IPS-20b (cell line): Measurements from ENCODE around the gene GFRA1.

Experiments
- H3K27ac ChIP-seq: one replicate; pipeline ENCODE4 v1.5.1; 2013; ENCODE audit warnings: low read length
- H3K27me3 ChIP-seq: 2 replicates; pipeline ENCODE4 v1.6.1; 2013; ENCODE audit warnings: mild to moderate bottlenecking, low read length, inconsistent platforms; ENCODE audit not compliant: insufficient read depth
- H3K36me3 ChIP-seq: 2 replicates; pipeline ENCODE4 v1.6.1; 2013; ENCODE audit warnings: low read depth, mild to moderate bottlenecking, inconsistent platforms, low read length, moderate library complexity; ENCODE audit not compliant: insufficient read depth
- H3K4me1 ChIP-seq: 2 replicates; pipeline ENCODE4 v1.6.1; 2013; ENCODE audit warnings: mild to moderate bottlenecking, control low read depth, inconsistent platforms, low read length, moderate library complexity; ENCODE audit not compliant: insufficient read depth
- H3K4me3 ChIP-seq: 2 replicates; pipeline ENCODE4 v1.5.1; 2013; ENCODE audit warnings: mild to moderate bottlenecking, low read length, inconsistent platforms
- H3K9ac ChIP-seq: 2 replicates; pipeline ENCODE4 v1.6.1; 2013; ENCODE audit warnings: low read depth, mild to moderate bottlenecking, inconsistent platforms, low read length, moderate library complexity
- H3K9me3 ChIP-seq: 2 replicates; pipeline ENCODE4 v1.6.1; 2013; ENCODE audit warnings: mild to moderate bottlenecking, low read depth, low read length, inconsistent platforms; ENCODE audit not compliant: insufficient read depth

GFRA1 gene

DNA sequence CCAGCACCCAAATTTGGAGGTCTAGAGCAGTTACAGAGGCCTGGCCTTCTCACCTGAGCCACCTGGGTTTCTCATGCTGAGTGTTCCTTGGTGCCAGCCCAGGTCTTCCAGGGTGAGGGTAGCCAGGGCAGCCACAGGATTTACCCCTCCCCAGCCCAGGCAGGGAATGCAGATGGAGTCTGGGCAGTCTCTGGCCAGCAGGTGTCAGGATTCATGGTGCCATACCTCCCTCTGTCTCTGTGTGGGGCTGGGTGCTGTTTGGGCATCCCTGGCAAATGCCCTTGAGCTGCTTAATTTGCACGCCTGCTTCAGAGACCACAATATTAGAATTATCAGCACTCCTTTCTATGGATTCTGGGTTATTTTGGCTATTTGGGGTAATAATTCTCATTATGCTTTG is 246.7 kb downstream of the GFRA1 start:
- Histone ChIP-seq H3K9ac (no peak overlapping the region), H3K4me3 (no peak overlapping the region), H3K9me3 (no peaks in the 10 kb centered on the region), H3K27ac (no peak overlapping the region), H3K4me1 (no peaks in the 10 kb centered on the region), H3K36me3 (no peaks in the 10 kb centered on the region), H3K27me3 (no peaks in the 10 kb centered on the region)

DNA sequence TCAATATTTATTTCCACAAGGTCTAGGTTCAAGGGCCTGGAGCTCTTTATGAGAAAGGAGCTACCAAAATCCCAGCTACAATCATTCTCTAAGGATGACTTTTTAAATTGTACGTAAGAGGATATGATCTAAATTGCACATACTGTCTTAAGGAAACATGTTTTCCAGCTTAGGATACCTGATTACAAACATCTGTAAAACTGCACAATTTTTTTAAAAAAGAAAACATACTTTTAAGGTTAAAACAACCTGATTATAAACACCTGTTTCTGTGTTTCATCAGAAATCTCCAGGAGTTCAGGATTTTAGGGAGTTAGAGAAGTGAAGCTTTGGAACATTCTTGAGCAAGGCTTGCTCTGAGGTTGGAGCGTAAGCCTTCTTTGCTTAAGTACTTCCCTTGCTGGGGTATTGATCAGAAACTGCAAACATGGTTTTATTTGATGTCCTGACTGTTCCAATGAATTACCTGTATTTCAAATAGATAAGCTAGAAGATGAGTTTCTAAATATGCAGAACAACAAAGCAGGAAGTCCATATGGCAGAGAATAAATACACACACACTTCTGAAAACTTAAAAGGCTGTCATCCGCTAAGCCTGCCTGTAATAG is 248.6 kb downstream of the GFRA1 start:
- H3K27ac ChIP-seq: no peak overlapping the region
- H3K4me3 ChIP-seq: no peak overlapping the region
- no peaks in the 10 kb centered on the region for H3K36me3 ChIP-seq
- H3K9ac ChIP-seq: no peak overlapping the region
- no peaks in the 10 kb centered on the region for H3K9me3 ChIP-seq
- no peaks in the 10 kb centered on the region for H3K27me3 ChIP-seq
- H3K4me1 ChIP-seq: no peaks in the 10 kb centered on the region

DNA sequence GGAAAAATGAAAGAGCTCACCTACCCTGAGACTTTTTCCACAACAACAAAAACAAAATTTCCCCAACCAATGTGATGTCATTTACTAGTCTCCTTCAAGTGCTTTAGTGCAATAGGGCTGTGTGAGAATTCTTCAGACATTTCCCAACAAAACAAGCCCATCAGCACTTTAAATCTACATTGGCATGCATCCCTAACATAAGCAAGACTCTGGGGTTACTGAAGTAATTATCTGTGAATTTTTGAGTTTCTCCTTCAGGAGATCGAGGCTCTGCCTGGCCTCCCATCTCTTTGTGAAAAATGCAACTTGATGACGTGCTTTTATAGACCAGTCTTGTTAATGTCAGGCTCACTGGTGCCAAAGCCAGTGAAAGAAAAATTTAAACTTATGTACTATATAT is 255.6 kb downstream of the GFRA1 start:
- Histone ChIP-seq H3K4me3 (no peak overlapping the region), H3K36me3 (no peaks in the 10 kb centered on the region), H3K9me3 (no peaks in the 10 kb centered on the region), H3K9ac (no peak overlapping the region), H3K27ac (no peak overlapping the region), H3K27me3 (no peaks in the 10 kb centered on the region), H3K4me1 (no peaks in the 10 kb centered on the region)

DNA sequence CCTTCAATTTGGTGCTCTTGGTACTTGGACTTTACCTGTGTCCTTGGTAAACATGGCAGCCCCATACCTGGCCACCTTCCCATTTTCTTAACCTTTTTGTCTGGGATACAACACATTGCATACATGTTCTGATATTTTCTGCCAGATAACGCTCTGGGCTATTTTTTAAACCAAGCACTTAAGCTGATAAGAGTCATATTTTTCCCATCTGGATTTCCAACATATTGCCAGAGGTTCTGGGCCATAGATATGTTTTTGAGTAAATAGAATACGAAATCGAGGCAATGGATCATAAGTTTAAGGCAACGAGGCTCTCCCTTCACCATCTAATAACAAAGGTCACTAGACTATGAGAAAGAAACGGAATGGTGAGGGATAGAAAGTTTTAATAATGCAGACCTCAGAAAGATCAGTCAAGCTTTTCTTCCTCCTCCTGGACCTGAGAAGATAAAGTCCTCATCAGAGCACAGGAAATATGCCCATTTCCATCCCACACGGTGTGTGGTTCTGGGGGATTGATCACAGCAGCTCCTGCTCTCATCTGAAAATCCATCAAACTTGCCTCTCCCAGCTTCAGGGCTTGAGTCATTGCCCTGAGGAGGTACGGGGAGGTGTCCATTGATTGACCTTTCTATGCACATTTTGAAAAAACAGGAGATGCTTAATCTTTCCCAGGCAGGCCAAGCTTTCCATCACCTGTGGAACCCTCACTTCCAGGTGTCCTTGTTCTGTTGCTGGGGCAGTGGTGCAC is 257.2 kb downstream of the GFRA1 start:
- H3K27me3 ChIP-seq: no peaks in the 10 kb centered on the region
- H3K27ac ChIP-seq: no peak overlapping the region
- H3K4me1 ChIP-seq: no peaks in the 10 kb centered on the region
- H3K9ac ChIP-seq: no peak overlapping the region
- H3K4me3 ChIP-seq: no peak overlapping the region
- no peaks in the 10 kb centered on the region for H3K9me3 ChIP-seq
- H3K36me3 ChIP-seq: no peaks in the 10 kb centered on the region

DNA sequence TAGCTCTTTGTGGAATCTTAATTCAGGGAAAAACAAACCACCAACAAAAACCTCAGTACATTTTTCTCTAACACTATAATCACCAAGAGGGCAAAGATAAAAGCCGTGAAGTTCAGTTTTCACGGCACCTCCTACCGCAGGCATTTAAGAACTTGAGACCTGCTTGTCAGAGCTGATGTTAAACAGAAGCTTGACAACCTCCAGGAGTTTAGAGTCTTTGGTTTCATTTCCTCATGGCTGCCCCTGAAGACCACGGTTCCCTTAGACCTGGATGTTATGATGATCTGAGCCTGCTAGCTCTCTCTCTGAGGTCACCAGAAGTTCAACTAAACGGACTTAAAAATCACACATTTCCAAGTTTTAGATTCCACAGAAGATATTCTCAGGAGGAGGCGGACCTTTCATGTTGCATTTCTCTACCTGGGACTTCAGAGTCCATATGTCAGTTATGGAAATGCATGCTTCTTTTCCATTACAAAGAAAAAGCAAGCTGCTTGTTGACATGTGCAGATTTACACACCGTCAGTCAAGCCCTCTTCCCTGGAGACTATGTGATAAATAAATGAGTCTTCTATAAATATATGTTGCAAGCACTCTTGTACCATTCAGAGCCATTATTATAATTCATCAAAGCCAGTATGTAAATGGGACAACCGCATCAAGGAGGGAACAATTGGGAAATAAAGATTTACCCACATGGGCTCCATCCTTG is 258.0 kb downstream of the GFRA1 start:
- Histone ChIP-seq H3K9me3 (no peaks in the 10 kb centered on the region), H3K36me3 (no peaks in the 10 kb centered on the region), H3K27me3 (no peaks in the 10 kb centered on the region), H3K4me1 (no peaks in the 10 kb centered on the region), H3K9ac (no peak overlapping the region), H3K4me3 (no peak overlapping the region), H3K27ac (no peak overlapping the region)

DNA sequence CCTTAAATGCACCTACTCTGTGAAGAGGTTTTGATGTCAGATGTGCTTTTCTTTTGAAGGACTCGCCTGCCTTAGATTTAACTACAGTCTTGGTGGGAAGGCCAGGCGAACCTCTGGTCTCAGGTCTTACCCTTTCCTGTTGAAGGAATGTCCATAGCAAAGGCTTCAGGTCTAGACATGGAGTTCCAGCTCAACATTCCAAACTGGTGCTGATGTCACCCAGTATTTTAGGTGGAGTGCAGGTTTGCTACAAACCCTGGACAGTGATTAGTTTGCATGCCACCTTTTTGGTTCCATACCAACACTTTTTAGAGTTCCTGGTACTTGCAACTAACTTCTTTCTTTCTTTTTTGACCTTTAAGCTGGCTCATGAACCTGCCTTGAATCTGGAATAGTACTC is 258.7 kb downstream of the GFRA1 start:
- no peaks in the 10 kb centered on the region for H3K36me3 ChIP-seq
- no peaks in the 10 kb centered on the region for H3K4me1 ChIP-seq

DNA sequence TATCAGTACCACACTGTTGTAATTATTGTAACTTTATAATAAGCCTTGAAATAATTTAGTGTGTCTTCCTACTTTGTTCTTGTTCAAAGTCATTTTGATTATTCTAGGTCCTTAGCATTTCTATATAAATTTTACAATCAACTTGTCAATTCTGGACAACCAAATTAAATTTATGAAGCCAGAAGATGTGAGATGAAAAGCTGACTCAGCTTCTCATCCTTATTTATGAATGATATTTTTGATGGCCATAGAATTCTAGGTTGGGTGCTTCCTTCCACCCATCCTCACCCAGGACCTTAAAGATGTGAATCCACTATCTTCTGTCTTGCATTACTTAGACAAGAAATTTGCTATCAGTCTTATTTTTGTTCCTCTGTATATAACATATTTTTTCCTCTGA is 261.1 kb downstream of the GFRA1 start:
- no peak overlapping the region for H3K4me3 ChIP-seq
- no peak overlapping the region for H3K9ac ChIP-seq
- H3K27me3 ChIP-seq: no peaks in the 10 kb centered on the region
- H3K27ac ChIP-seq: no peak overlapping the region
- H3K36me3 ChIP-seq: no peaks in the 10 kb centered on the region
- H3K9me3 ChIP-seq: no peaks in the 10 kb centered on the region
- H3K4me1 ChIP-seq: no peaks in the 10 kb centered on the region

More for the DNA sequence above, 258.7 kb downstream of the GFRA1 start:
- H3K9me3 ChIP-seq: no peaks in the 10 kb centered on the region
- no peak overlapping the region for H3K4me3 ChIP-seq
- no peak overlapping the region for H3K9ac ChIP-seq
- H3K27ac ChIP-seq: no peak overlapping the region
- no peaks in the 10 kb centered on the region for H3K27me3 ChIP-seq

DNA sequence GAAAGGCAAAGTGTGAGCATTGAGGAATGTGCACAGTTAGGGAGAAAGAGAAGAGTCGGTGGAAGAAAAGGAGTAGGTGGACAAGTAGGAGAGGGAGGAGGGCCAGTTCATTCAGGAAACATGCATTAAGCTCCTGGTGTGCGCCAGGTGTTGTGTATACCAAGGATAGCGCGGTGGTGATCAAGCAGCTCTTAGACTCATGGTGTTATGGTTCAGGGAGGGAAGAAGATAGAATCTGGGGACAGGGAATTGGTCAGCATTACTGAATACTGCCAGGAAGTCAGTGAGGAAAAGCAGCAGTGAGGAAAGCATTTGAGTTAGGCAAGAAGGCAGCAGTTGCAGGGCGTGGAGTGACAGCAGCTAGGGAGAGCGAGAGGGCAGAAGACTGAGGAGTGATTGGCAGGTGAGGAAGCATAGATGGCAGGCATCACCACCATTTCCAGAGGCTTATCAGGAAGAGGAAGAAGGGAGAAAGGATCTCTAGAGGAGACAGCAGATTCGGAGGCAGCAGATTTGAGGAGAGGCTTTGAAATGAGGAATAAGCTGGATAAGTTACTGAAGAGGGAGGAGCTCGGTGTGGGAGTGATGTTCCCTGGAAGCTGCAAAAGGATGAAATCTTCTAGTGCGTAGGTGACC is 265.6 kb downstream of the GFRA1 start:
- Histone ChIP-seq H3K27ac (no peak overlapping the region), H3K27me3 (no peaks in the 10 kb centered on the region), H3K9ac (no peak overlapping the region), H3K36me3 (no peaks in the 10 kb centered on the region), H3K4me3 (no peak overlapping the region), H3K4me1 (no peaks in the 10 kb centered on the region), H3K9me3 (no peaks in the 10 kb centered on the region)
